IPS-18a (cell line): ENCODE results near the gene NT5C3A.
"Not testable (repeated sequence)": the region's sequence is repeated elsewhere in the genome, so short reads cannot be mapped to it uniquely, and the experiment has no call there.

Experiments used
- H3K27ac ChIP-seq: one replicate; pipeline ENCODE4 v1.5.1; 2013; ENCODE audit warnings: low read length
- H3K27me3 ChIP-seq: one replicate; pipeline ENCODE4 v1.6.1; 2013; ENCODE audit warnings: mild to moderate bottlenecking, low read length; ENCODE audit not compliant: control insufficient read depth, insufficient read depth
- H3K36me3 ChIP-seq: one replicate; pipeline ENCODE4 v1.6.1; 2013; ENCODE audit warnings: low read depth, low read length; ENCODE audit not compliant: control insufficient read depth
- H3K4me1 ChIP-seq: one replicate; pipeline ENCODE4 v1.6.1; 2013; ENCODE audit warnings: low read depth, low read length; ENCODE audit not compliant: control insufficient read depth
- H3K4me3 ChIP-seq: one replicate; pipeline ENCODE4 v1.5.1; 2013; ENCODE audit warnings: low read length
- H3K9ac ChIP-seq: one replicate; pipeline ENCODE4 v1.6.1; 2013; ENCODE audit warnings: mild to moderate bottlenecking, low read length, moderate library complexity
- H3K9me3 ChIP-seq: one replicate; pipeline ENCODE4 v1.6.1; 2013; ENCODE audit warnings: low read depth, low read length; ENCODE audit not compliant: control insufficient read depth

Gene NT5C3A

DNA sequence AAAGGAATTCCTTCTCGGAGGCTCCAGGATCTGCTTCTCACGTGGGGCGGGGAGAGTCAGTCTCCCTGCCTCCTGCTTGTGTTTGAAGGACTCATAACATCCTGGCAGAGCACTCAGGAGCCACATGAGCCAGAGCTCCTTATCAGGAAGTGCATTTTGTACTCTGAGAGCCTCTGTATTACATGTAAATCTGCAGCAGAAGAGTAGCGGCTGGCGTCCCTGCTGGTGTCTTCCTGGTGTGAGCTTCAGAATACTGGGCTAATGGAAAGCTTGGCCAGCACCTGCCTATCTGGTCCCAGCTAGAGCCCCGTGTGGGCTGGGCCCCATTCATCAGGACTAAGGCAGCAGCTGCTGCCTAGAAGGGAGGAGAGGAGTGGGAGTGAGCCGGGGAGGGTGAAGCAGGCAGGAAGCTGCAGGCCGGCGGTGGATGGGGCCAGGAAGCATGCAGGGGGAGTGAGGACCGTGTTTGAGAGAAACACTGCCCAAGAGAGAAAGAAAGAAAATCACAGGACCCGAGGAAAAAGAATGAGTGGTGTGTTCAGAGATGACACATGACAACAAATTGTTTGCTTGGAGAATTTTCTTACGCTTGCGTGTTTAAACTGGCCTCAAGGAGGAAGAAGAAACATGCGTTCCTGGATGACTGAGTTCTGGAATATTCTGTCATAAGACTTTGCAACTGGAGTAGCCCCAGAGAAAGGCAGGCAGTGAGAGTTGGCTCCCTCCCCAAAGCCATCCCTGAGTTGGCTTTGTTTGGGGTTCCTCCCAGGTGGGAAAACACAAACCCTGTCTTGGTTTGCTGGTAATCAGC, 64.0 kb downstream of the NT5C3A start:
- not testable (repeated sequence) for H3K9ac ChIP-seq, H3K4me1 ChIP-seq, H3K36me3 ChIP-seq, H3K4me3 ChIP-seq, H3K27me3 ChIP-seq, H3K27ac ChIP-seq, H3K9me3 ChIP-seq

GRCh38 chr7:32997956-32998355, 64.6 kb downstream of the NT5C3A start:
- H3K9me3 ChIP-seq, H3K36me3 ChIP-seq, H3K27me3 ChIP-seq, H3K9ac ChIP-seq, H3K4me3 ChIP-seq, H3K4me1 ChIP-seq, H3K27ac ChIP-seq: not testable (repeated sequence)

DNA sequence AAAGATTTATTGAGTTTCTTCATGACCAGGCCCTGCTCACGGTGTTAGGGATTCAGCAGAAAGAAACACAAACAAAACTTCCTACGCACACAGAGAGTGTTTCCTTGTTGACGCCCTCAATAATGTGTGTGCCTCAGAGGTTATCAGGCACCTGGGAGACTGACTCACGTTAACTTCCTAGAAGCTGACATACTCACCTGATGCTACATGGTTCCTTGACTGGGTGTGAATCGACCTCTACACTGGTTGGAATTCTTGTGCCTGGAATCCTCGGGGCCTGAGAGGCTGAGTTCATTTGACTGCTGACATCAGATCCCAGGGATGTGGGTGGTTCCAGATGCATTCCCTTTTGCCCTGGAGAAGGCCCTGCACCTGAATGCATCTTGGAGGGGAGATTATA, 69.8 kb downstream of the NT5C3A start:
- H3K4me1 ChIP-seq, H3K36me3 ChIP-seq, H3K27ac ChIP-seq: not testable (repeated sequence)

GRCh38 chr7:32991975-32992700, 70.4 kb downstream of the NT5C3A start:
- not testable (repeated sequence) for H3K4me1 ChIP-seq, H3K9me3 ChIP-seq, H3K4me3 ChIP-seq, H3K9ac ChIP-seq, H3K27ac ChIP-seq, H3K36me3 ChIP-seq, H3K27me3 ChIP-seq

More for the DNA sequence above, 69.8 kb downstream of the NT5C3A start:
- not testable (repeated sequence) for H3K9me3 ChIP-seq, H3K27me3 ChIP-seq, H3K4me3 ChIP-seq, H3K9ac ChIP-seq

DNA sequence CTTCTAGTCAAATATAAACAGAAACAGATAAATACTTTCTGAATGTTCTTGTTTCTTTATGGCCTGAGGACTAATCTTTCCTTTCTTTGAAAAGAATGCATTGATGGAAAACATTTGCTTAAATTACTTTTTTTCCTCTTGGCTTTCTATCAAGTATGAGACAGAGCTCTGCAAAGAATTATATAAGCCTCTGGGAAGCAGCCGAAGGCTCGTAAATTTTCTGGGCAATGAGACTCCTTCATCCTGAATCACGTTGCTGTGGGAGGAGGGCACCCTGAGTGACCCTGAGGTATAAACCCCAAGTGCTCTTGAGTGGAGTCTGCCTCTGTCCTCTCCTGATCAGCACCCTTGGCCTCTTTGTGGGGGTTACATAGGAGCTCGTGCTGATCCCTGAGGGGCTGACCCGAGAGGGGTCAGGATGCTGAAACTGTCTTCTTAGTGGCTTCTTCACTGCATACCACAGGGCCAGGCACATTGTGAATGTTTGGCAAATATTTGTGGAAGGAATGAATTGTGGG, 71.4 kb downstream of the NT5C3A start:
- H3K27ac ChIP-seq, H3K27me3 ChIP-seq, H3K9ac ChIP-seq: not testable (repeated sequence)

GRCh38 chr7:32988148-32988547, 74.4 kb downstream of the NT5C3A start:
- H3K4me3 ChIP-seq, H3K36me3 ChIP-seq, H3K4me1 ChIP-seq, H3K9ac ChIP-seq, H3K9me3 ChIP-seq, H3K27me3 ChIP-seq, H3K27ac ChIP-seq: not testable (repeated sequence)

More for the DNA sequence above, 71.4 kb downstream of the NT5C3A start:
- H3K9me3 ChIP-seq, H3K4me3 ChIP-seq, H3K36me3 ChIP-seq, H3K4me1 ChIP-seq: not testable (repeated sequence)

GRCh38 chr7:32979902-32980301, 82.7 kb downstream of the NT5C3A start:
- H3K27ac ChIP-seq, H3K9ac ChIP-seq, H3K4me3 ChIP-seq, H3K4me1 ChIP-seq, H3K9me3 ChIP-seq, H3K27me3 ChIP-seq, H3K36me3 ChIP-seq: not testable (repeated sequence)

DNA sequence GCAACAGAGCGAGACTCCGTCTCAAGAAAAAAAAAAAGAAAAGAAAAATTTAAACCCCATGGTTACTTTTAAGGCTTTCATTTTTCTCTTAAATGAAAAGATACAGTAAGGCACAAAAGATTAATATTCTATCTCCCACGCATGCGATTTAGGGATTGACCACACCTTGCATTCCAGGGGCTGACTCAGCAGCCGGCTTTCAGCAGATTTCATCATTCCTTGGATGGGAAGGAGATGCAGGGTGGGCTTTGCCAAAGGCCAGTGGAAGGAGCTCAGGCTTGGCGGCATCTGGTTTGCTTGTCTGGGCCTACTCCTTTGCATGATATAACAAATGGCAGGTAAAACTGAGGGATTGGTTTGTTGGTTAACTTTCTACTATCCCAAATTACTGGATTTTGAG, 83.3 kb downstream of the NT5C3A start:
- H3K9me3 ChIP-seq, H3K9ac ChIP-seq, H3K4me1 ChIP-seq, H3K27ac ChIP-seq, H3K36me3 ChIP-seq, H3K4me3 ChIP-seq, H3K27me3 ChIP-seq: not testable (repeated sequence)

- not testable (repeated sequence) for H3K36me3 ChIP-seq, H3K27ac ChIP-seq, H3K9ac ChIP-seq, H3K4me3 ChIP-seq, H3K9me3 ChIP-seq, H3K4me1 ChIP-seq, H3K27me3 ChIP-seq
Measured at GRCh38 chr7:32977159-32977558, 85.4 kb downstream of the NT5C3A start.

DNA sequence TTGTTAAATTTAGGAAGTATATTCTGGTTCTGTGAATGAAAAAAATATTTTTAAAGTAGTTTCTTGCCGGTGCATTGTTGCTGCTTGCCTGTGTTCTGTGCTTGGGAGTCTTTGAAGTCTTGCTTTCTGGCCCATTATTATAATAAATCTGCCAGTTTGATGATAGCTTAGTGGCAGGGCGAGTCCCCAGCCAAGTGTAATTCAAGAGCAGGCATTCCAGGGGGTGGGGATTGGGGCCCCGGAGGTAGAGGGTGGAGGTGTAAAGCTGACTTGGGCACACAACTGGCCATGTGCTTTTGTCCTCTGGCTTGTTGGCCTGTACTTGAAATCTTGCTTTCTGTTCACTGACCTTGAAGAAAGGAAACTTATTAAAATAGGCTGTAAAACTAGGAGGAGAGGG, 90.6 kb downstream of the NT5C3A start:
- H3K27me3 ChIP-seq, H3K9ac ChIP-seq, H3K4me3 ChIP-seq, H3K4me1 ChIP-seq, H3K9me3 ChIP-seq, H3K27ac ChIP-seq, H3K36me3 ChIP-seq: not testable (repeated sequence)

DNA sequence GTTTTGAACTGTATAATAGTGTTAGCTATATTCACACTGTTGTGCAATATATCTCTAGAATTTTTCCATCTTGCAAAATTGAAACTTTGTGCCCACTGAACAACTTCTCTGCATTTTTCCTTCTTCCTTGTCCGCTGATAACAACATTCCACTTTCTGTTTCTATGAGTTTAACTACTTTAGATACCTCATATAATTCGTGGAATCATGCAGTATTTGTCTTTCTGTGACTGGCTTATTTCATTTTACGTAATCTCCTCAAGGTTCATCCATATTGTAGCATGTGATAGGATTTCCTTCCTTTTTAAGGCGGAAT, 95.4 kb downstream of the NT5C3A start:
- not testable (repeated sequence) for H3K27ac ChIP-seq, H3K4me1 ChIP-seq, H3K4me3 ChIP-seq, H3K9me3 ChIP-seq, H3K9ac ChIP-seq, H3K36me3 ChIP-seq, H3K27me3 ChIP-seq
